Stimulated activated CD8-positive, alpha-beta memory T cell treated with anti-CD3 and anti-CD28 coated beads, Interleukin-4, amount 100 ng/mL, for 24 hours (primary cell): ENCODE results near the gene CNTN4.

Experiments used
- DNase-seq: peaks from one replicate; pipeline ENCODE4 v3.0.0-alpha.2; 2020; ENCODE audit warnings: low read depth

CNTN4 gene

GRCh38 chr3:2861120-2861519 lies 762.5 kb downstream of the CNTN4 start:
- no peak for DNase-seq

GRCh38 chr3:2861920-2862319 lies 763.3 kb downstream of the CNTN4 start:
- no peak for DNase-seq

- no peak for DNase-seq
These were observed 763.7 kb downstream of the CNTN4 start for GRCh38 chr3:2862366-2862765.

GRCh38 chr3:2863127-2863526 lies 764.5 kb downstream of the CNTN4 start:
- DNase-seq, result no peak

GRCh38 chr3:2869905-2870304 lies 771.2 kb downstream of the CNTN4 start:
- DNase-seq, result no peak

- DNase-seq, result no peak
These were observed 772.2 kb downstream of the CNTN4 start for GRCh38 chr3:2870724-2871333.

- no peak for DNase-seq
These were observed 774.2 kb downstream of the CNTN4 start for GRCh38 chr3:2872884-2873283.

- DNase-seq, result no peak
These were observed 775.3 kb downstream of the CNTN4 start for GRCh38 chr3:2873986-2874385.

GRCh38 chr3:2875699-2876098 lies 777.0 kb downstream of the CNTN4 start:
- DNase-seq, result no peak

GRCh38 chr3:2876362-2876761 lies 777.7 kb downstream of the CNTN4 start:
- no peak for DNase-seq

GRCh38 chr3:2879023-2879422 lies 780.4 kb downstream of the CNTN4 start:
- no peak for DNase-seq

- DNase-seq, result no peak
These were observed 780.9 kb downstream of the CNTN4 start for GRCh38 chr3:2879587-2879986.

- DNase-seq, result no peak
These were observed 781.6 kb downstream of the CNTN4 start for GRCh38 chr3:2880218-2880756.

- no peak for DNase-seq
These were observed 784.6 kb downstream of the CNTN4 start for GRCh38 chr3:2883283-2883682.

GRCh38 chr3:2888592-2888991 lies 789.9 kb downstream of the CNTN4 start:
- DNase-seq, result no peak

- DNase-seq, result no peak
These were observed 791.1 kb downstream of the CNTN4 start for GRCh38 chr3:2889736-2890135.

- DNase-seq, result no peak
These were observed 797.8 kb downstream of the CNTN4 start for GRCh38 chr3:2896308-2896939.

GRCh38 chr3:2897821-2898220 lies 799.2 kb downstream of the CNTN4 start:
- no peak for DNase-seq

GRCh38 chr3:2898591-2899353 lies 800.1 kb downstream of the CNTN4 start:
- DNase-seq, result no peak

GRCh38 chr3:2904054-2904453 lies 805.4 kb downstream of the CNTN4 start:
- DNase-seq, result no peak

GRCh38 chr3:2908693-2909351 lies 810.2 kb downstream of the CNTN4 start:
- DNase-seq, result no peak

- no peak for DNase-seq
These were observed 812.3 kb downstream of the CNTN4 start for GRCh38 chr3:2910997-2911396.

GRCh38 chr3:2915826-2916225 lies 817.2 kb downstream of the CNTN4 start:
- no peak for DNase-seq
